ELR (cell line): Measurements from ENCODE around the gene GATB.

Experiments
- DNase-seq: peaks from one replicate; pipeline ENCODE4 v3.0.0-alpha.2; 2015; ENCODE audit warnings: low read depth

The GATB gene

GRCh38 chr4:151673908-151674520 lies 86.8 kb downstream of the GATB start:
- no peak for DNase-seq

DNA sequence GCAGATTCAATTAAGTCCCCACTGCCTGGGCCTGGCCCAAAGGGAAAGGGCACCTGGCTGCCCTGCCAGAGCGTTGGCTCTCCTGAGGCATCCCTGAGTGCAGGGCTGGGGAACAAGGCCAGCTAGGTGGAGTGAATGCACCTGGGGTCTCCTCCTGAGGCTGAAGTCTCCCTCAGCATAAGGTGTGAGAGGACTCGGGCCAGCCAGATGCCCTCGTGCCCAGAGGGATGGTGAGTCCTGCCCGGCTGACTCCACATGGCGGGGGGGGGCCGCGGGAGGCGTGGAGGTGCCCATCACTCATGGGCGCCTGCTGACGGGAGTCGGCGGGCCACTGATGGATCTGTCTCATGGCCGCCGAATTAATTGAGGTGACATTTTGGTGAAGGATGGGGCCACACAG lies 87.8 kb downstream of the GATB start:
- DNase-seq: no peak

DNA sequence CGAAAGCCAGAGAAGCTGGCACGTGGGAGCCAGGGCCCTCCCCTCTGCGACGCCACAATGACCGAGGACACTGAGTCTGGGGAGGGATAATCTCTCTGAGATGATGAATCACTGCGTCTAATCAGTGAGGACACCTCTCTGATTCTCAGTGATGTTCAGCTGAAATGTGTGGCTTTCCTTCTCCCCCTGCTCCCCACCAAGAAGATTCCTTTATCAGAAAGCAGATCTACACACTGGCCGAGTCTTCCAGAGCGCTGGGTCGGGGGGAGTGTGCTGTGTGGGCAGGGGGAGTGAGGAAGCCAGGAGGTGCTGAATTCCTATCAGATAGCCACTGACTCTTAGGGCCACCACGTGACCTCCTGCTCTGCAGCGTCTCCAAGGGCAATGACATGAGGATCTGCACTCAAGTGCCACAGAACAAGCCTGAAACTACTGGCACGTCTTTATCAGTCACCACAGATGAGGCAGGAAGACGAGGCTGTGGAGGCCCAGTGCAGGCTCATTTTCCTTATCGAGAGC lies 89.2 kb downstream of the GATB start:
- no peak for DNase-seq

DNA sequence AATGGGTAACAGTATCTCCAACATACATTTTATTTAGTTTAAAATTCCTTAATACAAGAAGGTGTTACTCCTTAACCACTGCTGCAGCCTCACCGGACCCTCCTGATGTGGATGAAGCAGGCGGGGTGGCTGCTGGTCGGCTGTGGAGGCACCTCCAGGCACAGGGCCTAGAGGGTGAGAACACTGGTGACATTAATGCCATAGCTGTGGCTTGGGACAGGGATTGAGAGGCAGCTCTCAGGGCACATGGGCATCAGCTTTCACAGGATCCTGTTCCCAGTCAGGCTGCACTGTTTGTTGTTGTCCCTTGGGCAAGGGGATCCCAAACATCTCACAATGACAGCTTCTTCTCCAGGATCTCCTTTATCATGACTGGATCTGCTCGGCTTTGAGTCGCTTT lies 90.0 kb downstream of the GATB start:
- no peak for DNase-seq

GRCh38 chr4:151669990-151670389 lies 90.8 kb downstream of the GATB start:
- DNase-seq: no peak

GRCh38 chr4:151668689-151669402 lies 92.0 kb downstream of the GATB start:
- no peak for DNase-seq

- DNase-seq: no peak
Measured at GRCh38 chr4:151667666-151668065, 93.1 kb downstream of the GATB start.

DNA sequence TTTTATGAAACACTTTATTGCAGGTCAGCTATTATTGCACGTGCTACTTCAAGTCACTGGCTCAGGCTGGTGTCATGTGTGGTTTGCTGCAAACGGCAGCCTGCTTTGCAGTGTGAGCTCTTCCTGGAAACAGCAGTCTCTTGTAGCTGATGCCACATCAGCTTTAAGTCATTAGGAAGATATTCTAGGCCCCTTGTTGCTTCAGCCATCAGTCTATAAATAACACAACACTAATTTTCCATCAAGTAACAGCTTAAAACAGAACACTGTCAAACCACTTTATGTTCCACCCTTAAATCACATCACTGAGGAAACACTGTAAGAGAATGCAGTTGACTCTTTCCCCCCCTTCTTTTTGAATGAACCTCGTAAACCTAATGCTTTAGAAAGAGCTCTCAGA lies 93.8 kb downstream of the GATB start:
- no peak for DNase-seq

DNA sequence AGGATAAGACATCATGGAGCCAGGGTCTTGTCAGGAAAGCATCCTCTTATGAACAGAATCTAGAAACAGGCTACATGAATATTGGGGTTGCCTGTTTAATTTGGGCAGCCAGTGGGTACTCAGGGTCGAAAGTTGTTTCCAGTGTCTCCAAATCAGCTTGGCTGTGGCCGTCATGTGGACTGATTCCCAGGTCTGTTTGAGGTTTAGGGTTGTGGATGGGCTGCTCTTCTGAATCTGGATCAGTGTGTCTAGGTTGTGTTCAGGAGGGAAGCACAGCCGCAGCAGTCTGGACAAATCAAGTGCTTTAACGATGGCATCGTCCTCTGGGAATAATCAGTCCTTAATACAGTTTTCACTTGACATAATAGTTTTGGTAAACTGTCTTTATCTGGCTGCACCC lies 94.3 kb downstream of the GATB start:
- no peak for DNase-seq

- no peak for DNase-seq
Measured at GRCh38 chr4:151665785-151666127, 95.1 kb downstream of the GATB start.

- no peak for DNase-seq
Measured at GRCh38 chr4:151665022-151665784, 95.6 kb downstream of the GATB start.

GRCh38 chr4:151664289-151664688 lies 96.5 kb downstream of the GATB start:
- DNase-seq: no peak

GRCh38 chr4:151663109-151663508 lies 97.7 kb downstream of the GATB start:
- no peak for DNase-seq

GRCh38 chr4:151661873-151662272 lies 98.9 kb downstream of the GATB start:
- DNase-seq: no peak

DNA sequence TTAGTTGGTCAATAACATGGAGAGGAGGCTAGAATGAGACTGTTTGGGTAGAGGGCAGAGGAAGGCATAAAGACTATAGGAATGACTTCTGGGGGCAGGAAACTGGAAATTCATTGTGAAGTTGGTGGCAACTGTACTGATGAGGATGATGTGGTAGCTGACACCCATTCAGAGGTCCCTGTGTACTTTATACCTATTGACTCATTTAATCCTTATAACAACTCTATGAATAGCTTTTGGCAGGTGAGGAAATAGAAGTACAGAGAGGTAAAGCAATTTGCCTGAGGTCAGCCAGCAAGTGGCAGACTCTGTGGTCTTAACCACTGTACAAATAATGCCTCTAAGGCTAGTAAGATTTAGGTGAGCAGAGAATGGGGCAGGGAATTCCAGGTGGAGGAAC lies 100.1 kb downstream of the GATB start:
- no peak for DNase-seq

DNA sequence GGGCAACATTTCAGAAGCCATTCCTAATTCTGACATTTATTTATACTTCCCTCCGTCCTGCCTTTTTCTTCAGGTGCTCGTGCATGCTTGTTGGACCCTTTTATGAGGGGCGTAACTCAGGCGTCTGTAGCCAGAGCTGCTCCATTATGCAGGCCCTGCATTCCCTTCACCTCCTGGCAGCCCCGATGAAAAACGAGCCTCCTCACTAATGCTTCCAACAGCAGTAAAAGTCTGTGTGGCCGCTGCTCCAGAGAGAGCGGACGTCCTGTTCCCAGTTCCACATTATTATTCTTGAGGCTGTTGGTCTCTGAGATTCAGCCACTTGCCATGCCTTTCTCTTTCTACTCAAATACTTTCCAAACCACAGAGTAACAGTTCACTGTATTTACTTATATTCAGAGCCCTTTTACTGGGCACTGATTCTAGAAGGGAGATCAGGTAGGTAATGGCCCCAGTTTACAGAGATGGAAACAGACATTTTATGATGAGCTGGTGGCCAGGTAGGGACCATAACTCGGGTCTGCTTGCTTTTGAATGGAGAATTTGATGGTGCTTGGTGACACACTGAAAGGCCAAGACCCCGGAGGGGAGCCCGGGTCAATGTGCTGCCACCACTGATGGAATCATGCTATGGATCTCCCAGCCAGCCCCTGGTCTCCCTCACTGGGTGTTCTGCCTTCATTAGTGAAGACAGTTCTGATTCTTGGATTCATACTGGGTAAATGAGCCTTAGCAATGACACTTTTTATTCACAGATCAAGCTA lies 101.0 kb downstream of the GATB start:
- DNase-seq: no peak

DNA sequence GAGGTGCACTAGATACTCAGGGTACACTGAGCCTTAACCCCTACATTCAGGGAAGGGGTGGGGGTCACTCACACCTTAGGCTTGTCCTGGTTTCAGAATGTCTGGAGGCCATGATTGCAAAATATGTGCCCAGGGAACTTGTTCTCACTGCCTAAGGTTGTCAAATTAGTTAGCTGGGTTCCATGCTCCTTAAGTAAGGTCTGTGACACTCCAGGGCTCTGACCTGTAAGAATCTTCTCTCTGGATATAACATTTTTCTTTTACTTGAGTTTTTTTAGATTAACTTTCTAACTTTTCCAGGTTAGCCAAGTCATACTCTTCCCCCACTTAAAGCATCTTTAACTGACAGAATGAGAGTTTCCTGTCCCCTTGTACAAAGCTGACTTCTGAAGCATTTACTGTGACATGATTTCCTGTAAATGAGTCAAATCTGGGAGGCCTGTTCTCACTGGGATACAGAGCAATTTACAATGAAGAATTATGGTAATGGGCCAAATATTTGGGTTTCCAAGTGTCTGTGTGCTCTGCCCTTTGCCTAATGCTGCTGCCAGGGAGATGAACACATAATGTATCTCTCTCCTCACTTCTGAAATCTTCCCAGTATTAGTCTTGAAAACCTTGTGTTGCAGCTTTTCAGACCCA lies 101.7 kb downstream of the GATB start:
- peak; percentile 52 for DNase-seq

DNA sequence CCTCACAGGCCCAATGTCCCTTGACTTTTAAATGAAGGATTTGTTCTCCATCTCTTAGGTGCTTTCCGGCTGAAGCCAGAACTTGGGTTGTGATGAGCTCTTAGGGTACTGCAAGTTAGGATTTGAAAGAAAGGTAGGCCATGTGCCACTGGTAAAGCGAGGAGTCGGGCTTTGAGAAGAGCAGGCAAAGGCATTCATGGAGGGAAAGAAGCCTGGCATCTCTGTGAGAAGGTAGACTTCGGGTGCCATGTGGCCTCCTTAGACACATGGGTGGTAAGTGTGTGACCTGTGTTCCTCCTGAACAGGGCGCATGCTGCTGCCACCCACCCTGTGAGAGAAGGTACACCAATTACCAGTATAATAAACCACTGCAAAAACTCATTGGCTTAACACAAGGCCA lies 102.9 kb downstream of the GATB start:
- no peak for DNase-seq

- DNase-seq: no peak
Measured at GRCh38 chr4:151656058-151656457, 104.7 kb downstream of the GATB start.

- no peak for DNase-seq
Measured at GRCh38 chr4:151653548-151653918, 107.3 kb downstream of the GATB start.

DNA sequence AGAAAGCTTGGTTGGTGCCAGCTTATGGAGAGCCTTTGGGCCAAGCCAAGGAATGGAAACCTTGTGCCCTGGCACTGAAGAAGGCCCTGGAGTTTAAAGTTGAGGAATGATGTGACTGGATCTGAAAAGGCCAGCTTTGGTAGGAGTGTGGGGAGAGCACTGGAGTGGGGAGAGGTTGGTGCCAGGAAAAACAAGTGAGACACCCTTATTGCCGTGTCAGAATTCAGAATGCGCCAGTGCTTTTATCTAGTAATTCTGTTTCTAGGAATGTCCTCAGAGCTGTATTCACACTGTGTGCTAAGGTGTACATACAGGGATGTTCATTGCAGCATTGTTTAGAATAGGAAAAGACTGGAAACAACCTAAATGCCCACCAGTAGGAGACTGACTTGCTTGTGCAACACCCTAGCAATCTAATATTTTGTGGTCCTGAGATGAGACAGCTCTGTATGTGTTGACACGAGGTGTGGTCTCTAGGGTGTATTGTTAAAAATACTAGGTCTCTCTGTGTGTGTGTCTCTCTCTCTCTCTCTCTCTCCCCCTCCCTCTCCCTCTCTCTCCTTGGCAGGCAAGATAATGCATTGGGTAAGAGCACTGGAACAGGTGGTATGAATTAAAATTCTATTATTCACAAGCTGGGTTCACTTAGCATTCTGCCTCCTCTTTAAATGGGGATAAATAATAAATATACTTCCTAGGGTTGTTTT lies 107.8 kb downstream of the GATB start:
- DNase-seq: no peak
